ENCODE measurements around the gene TAF6. TPM values are rescaled to one million over a fixed set of nuclear protein-coding genes. Genes with fewer than 3 reads are reported as not detected.
A peak's percentile ranks its signal among the peaks of the same experiment; 100 is the strongest.
"Not testable (repeated sequence)": the region's sequence is repeated elsewhere in the genome, so short reads cannot be mapped to it uniquely, and the experiment has no call there.

The TAF6 gene
- total RNA-seq, 1 experiment from 2014 or later: 87.1 TPM

DNA sequence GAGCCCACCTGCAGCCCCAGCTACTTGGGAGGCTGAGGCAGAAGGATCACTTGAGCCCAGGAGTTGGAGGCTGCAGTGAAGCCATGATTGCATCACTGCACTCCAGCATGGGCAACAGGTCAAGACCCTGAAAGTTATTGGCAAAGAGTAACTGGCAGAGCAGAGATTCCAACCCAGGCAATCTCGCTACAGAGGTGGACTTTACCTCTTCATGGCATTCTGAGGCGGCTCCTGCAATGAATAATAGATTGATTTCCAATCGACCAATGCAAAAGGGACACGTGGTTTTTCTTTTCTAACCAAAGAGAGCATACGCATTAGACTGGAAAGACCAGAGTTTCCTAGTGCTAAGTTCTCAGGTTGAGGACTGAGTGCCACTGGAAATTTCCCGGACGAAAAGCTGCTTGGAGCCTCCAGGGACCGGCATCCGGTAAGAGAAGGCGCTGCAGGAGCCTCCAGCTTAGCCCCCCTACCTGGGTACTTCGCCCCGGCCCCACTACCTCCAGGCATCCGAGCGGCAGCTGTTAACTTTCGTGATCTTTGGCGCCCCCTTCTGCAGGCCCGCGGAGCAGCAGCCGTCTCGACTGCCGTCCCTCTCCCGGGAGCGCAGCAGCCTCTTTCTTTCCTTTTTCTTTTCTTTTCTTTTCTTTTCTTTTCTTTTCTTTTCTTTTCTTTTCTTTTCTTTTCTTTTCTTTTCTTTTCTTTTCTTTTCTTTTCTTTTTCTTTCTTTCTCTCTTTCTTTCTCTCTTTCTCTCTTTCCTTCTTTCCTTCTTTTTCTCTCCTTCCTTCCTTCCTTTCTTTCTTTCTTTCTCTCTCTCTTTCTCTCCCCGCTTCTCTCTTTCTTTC, 11.7 kb upstream of the TAF6 start:
- no peak overlapping the region for H3T11ph ChIP-seq (ENCODE audit: low read length)
- no peaks in the 10 kb centered on the region; the same call in 1 of the 2 replicates for H3K27me3 ChIP-seq (ENCODE audit: insufficient read depth, low read length)
- WGBS (ENCODE audit: extremely low coverage, insufficient read length, low lambda C conversion rate): no CpG with 5 or more reads among the region's 24 CpGs
- Mint-ChIP-seq H3K27me3 (ENCODE audit: low read depth) (peaks cover 35% of the 10 kb centered on the region), H3K4me3 (peak overlapping the region in 1 of 2 experiments; percentile 23; a peak in 3 of 5 replicates), H3K4me1 (peaks cover 10 to 11% of the 10 kb centered on the region in 2 experiments), H3K9me3 (no peaks in the 10 kb centered on the region), H3K36me3 (ENCODE audit: insufficient read depth in 1 of 3, low read depth in 3 of 3) (no peaks in the 10 kb centered on the region), H3K27ac (no peak overlapping the region)
- H3K27ac ChIP-seq (ENCODE audit: insufficient read length, low read depth, low read length): no peak overlapping the region
- no peak overlapping the region for H3K18ac ChIP-seq (ENCODE audit: insufficient read length, low read depth, low read length)
- peaks cover 15% of the 10 kb centered on the region for H3K23me2 ChIP-seq (ENCODE audit: insufficient read length, low read depth, low read length, poor library complexity, severe bottlenecking)
- no peak overlapping the region for H4K91ac ChIP-seq (ENCODE audit: insufficient read length, low read depth, low read length)
- TF ChIP-seq, protein P1, sequence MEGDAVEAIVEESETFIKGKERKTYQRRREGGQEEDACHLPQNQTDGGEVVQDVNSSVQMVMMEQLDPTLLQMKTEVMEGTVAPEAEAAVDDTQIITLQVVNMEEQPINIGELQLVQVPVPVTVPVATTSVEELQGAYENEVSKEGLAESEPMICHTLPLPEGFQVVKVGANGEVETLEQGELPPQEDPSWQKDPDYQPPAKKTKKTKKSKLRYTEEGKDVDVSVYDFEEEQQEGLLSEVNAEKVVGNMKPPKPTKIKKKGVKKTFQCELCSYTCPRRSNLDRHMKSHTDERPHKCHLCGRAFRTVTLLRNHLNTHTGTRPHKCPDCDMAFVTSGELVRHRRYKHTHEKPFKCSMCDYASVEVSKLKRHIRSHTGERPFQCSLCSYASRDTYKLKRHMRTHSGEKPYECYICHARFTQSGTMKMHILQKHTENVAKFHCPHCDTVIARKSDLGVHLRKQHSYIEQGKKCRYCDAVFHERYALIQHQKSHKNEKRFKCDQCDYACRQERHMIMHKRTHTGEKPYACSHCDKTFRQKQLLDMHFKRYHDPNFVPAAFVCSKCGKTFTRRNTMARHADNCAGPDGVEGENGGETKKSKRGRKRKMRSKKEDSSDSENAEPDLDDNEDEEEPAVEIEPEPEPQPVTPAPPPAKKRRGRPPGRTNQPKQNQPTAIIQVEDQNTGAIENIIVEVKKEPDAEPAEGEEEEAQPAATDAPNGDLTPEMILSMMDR (conservative IDR thresholded peaks at IDR 0.05): peak; percentile 97
- no peak overlapping the region for H4K8ac ChIP-seq (replicated peaks; ENCODE audit: insufficient read length, low read depth, low read length)
- no peak overlapping the region; the same call in 1 of the 2 replicates for H3K14ac ChIP-seq (ENCODE audit: insufficient read depth, low read length)
- no peak overlapping the region for H2BK5ac ChIP-seq (ENCODE audit: insufficient read length, low read length)
- no peak overlapping the region for H3K4ac ChIP-seq (ENCODE audit: low read depth, low read length)
- H3K4me1 ChIP-seq (ENCODE audit: insufficient read depth, low read length): peaks cover 4% of the 10 kb centered on the region; the same call in 1 of the 2 replicates
- no peak overlapping the region for H4K5ac ChIP-seq (ENCODE audit: insufficient read length, low read depth, low read length)
- no peak overlapping the region for H2AK5ac ChIP-seq (ENCODE audit: insufficient read length, low read length)
- H2BK12ac ChIP-seq (ENCODE audit: insufficient read length, low read depth, low read length): no peak overlapping the region
- no peak overlapping the region for H2BK20ac ChIP-seq (ENCODE audit: low read depth, low read length, poor library complexity, severe bottlenecking)
- no peak overlapping the region for H3K56ac ChIP-seq (ENCODE audit: insufficient read length, low read depth, low read length)
- H3K4me2 ChIP-seq (ENCODE audit: insufficient read depth, insufficient read length, low read length): peak overlapping the region; percentile 45
- H3K9me3 ChIP-seq (ENCODE audit: control insufficient read depth, low read depth, low read length): no peaks in the 10 kb centered on the region
- no peak overlapping the region for H3K23ac ChIP-seq (ENCODE audit: insufficient read length, low read depth, low read length)
- H2BK15ac ChIP-seq (ENCODE audit: low read depth, low read length): no peak overlapping the region
- peak overlapping the region; percentile 7 for H2AFZ ChIP-seq (ENCODE audit: low read length)
- H3K79me2 ChIP-seq (ENCODE audit: insufficient read depth, low read length): no peaks in the 10 kb centered on the region
- no peaks in the 10 kb centered on the region for H4K20me1 ChIP-seq (ENCODE audit: control insufficient read depth, insufficient read depth, insufficient read length)
- no peak overlapping the region for H3K9ac ChIP-seq (ENCODE audit: extremely low read depth, insufficient read length, low read length)
- peak; percentile 93 for DNase-seq
- no peak overlapping the region for H2BK120ac ChIP-seq (ENCODE audit: low read depth, low read length, poor library complexity, severe bottlenecking)
- no peaks in the 10 kb centered on the region for H3K79me1 ChIP-seq (ENCODE audit: insufficient read depth, low read depth, low read length, poor library complexity, severe bottlenecking)

DNA sequence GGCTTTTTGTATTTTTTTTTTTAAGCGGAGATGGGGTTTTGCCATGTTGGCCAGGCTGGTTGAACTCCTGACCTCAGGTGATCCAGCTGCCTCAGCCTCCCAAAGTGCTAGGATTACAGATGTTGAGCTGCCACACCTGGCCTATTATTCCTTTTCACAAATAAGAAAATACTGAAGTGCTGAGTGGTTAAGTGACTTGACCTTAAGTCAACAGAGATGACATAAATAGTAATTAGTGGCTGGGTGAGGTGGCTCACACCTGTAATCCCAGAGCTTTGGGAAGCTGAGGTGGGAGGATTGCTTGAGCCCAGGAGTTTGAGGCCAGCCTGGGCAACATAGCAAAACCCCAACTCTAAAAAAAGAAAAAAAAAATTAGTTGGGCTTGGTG, 11.1 kb upstream of the TAF6 start:
- DNase-seq; H2BK20ac ChIP-seq (ENCODE audit: low read depth, low read length, poor library complexity, severe bottlenecking); H2BK5ac ChIP-seq (ENCODE audit: insufficient read length, low read length); H3K27ac Mint-ChIP-seq; H4K91ac ChIP-seq (ENCODE audit: insufficient read length, low read depth, low read length); H3K9me3 ChIP-seq (ENCODE audit: control insufficient read depth, low read depth, low read length); H3K4me3 Mint-ChIP-seq; H3K56ac ChIP-seq (ENCODE audit: insufficient read length, low read depth, low read length); H4K5ac ChIP-seq (ENCODE audit: insufficient read length, low read depth, low read length); H3K4me2 ChIP-seq (ENCODE audit: insufficient read depth, insufficient read length, low read length); H3T11ph ChIP-seq (ENCODE audit: low read length); H3K4me1 ChIP-seq (ENCODE audit: insufficient read depth, low read length); H2BK15ac ChIP-seq (ENCODE audit: low read depth, low read length); H3K27me3 ChIP-seq (ENCODE audit: insufficient read depth, low read length); H3K18ac ChIP-seq (ENCODE audit: insufficient read length, low read depth, low read length); H2AK5ac ChIP-seq (ENCODE audit: insufficient read length, low read length); H3K36me3 Mint-ChIP-seq (ENCODE audit: insufficient read depth in 1 of 3, low read depth in 3 of 3); H3K14ac ChIP-seq (ENCODE audit: insufficient read depth, low read length); H3K4ac ChIP-seq (ENCODE audit: low read depth, low read length); H4K20me1 ChIP-seq (ENCODE audit: control insufficient read depth, insufficient read depth, insufficient read length); H3K9ac ChIP-seq (ENCODE audit: extremely low read depth, insufficient read length, low read length); H3K27ac ChIP-seq (ENCODE audit: insufficient read length, low read depth, low read length); H4K8ac ChIP-seq (replicated peaks; ENCODE audit: insufficient read length, low read depth, low read length); H2BK120ac ChIP-seq (ENCODE audit: low read depth, low read length, poor library complexity, severe bottlenecking); H2AFZ ChIP-seq (ENCODE audit: low read length); H3K9me3 Mint-ChIP-seq; H3K79me2 ChIP-seq (ENCODE audit: insufficient read depth, low read length); H3K79me1 ChIP-seq (ENCODE audit: insufficient read depth, low read depth, low read length, poor library complexity, severe bottlenecking); H3K23ac ChIP-seq (ENCODE audit: insufficient read length, low read depth, low read length); H2BK12ac ChIP-seq (ENCODE audit: insufficient read length, low read depth, low read length): not testable (repeated sequence)
- peaks cover 31% of the 10 kb centered on the region for H3K27me3 Mint-ChIP-seq (ENCODE audit: low read depth)
- WGBS (ENCODE audit: extremely low coverage, insufficient read length, low lambda C conversion rate): no CpG with 5 or more reads among the region's 1 CpG
- H3K4me1 Mint-ChIP-seq: peaks cover 10 to 15% of the 10 kb centered on the region in 2 experiments
- H3K23me2 ChIP-seq (ENCODE audit: insufficient read length, low read depth, low read length, poor library complexity, severe bottlenecking): peaks cover 15% of the 10 kb centered on the region
